WTC11 (cell line): ENCODE measurements around the gene ECE1.

Source experiments
- GABPB1 ChIP-seq: sonication (generic); formaldehyde crosslinking; IDR thresholded peaks from 2 replicates; pipeline ENCODE4 v1.8.1; 2023; ENCODE audit warnings: mild to moderate bottlenecking, missing genetic modification reagents
- TF ChIP-seq, protein P1 (sequence below): fragments of 200-600 bp; IDR thresholded peaks from 2 replicates; pipeline ENCODE4 v1.8.0; 2022; ENCODE audit warnings: antibody characterized with exemption

GRCh38 chr1:21184276-21184675 lies 106.0 kb downstream of the ECE1 start:
- no peak for TF ChIP-seq GABPB1 (CRISPR knock-in tag)
- TF ChIP-seq, protein P1, sequence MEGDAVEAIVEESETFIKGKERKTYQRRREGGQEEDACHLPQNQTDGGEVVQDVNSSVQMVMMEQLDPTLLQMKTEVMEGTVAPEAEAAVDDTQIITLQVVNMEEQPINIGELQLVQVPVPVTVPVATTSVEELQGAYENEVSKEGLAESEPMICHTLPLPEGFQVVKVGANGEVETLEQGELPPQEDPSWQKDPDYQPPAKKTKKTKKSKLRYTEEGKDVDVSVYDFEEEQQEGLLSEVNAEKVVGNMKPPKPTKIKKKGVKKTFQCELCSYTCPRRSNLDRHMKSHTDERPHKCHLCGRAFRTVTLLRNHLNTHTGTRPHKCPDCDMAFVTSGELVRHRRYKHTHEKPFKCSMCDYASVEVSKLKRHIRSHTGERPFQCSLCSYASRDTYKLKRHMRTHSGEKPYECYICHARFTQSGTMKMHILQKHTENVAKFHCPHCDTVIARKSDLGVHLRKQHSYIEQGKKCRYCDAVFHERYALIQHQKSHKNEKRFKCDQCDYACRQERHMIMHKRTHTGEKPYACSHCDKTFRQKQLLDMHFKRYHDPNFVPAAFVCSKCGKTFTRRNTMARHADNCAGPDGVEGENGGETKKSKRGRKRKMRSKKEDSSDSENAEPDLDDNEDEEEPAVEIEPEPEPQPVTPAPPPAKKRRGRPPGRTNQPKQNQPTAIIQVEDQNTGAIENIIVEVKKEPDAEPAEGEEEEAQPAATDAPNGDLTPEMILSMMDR = no peak
